GM21360 (cell line): ENCODE results near the gene UNC5CL.
"Not testable (repeated sequence)": the region's sequence is repeated elsewhere in the genome, so short reads cannot be mapped to it uniquely, and the experiment has no call there.

ENCODE experiments used
- ATAC-seq: cut with Tn5 transposase; IDR thresholded peaks from one replicate; pipeline ENCODE4 v1.9.1; 2021; ENCODE audit warnings: mild to moderate bottlenecking, moderate library complexity; ENCODE audit not compliant: unreplicated experiment

UNC5CL gene

GRCh38 chr6:41008011-41008410 is 31.0 kb downstream of the UNC5CL start:
- no peak for ATAC-seq

GRCh38 chr6:41006980-41007379 is 32.0 kb downstream of the UNC5CL start:
- not testable (repeated sequence) for ATAC-seq

- ATAC-seq = not testable (repeated sequence)
These were observed 32.8 kb downstream of the UNC5CL start for GRCh38 chr6:41006217-41006616.

- no peak for ATAC-seq
These were observed 36.9 kb downstream of the UNC5CL start for GRCh38 chr6:41002168-41002567.

GRCh38 chr6:41000248-41000647 is 38.8 kb downstream of the UNC5CL start:
- ATAC-seq = no peak

GRCh38 chr6:40999569-40999968 is 39.5 kb downstream of the UNC5CL start:
- ATAC-seq = no peak

GRCh38 chr6:40998661-40999060 is 40.4 kb downstream of the UNC5CL start:
- ATAC-seq = no peak

GRCh38 chr6:40997234-40997957 is 41.6 kb downstream of the UNC5CL start:
- ATAC-seq = no peak

GRCh38 chr6:40996591-40997233 is 42.3 kb downstream of the UNC5CL start:
- no peak for ATAC-seq

- no peak for ATAC-seq
These were observed 46.3 kb downstream of the UNC5CL start for GRCh38 chr6:40992746-40993145.

- no peak for ATAC-seq
These were observed 48.7 kb downstream of the UNC5CL start for GRCh38 chr6:40990301-40990700.

GRCh38 chr6:40989204-40990169 is 49.5 kb downstream of the UNC5CL start:
- no peak for ATAC-seq

- ATAC-seq = no peak
These were observed 50.4 kb downstream of the UNC5CL start for GRCh38 chr6:40988634-40989033.

- no peak for ATAC-seq
These were observed 51.9 kb downstream of the UNC5CL start for GRCh38 chr6:40986921-40987819.

GRCh38 chr6:40986364-40986763 is 52.7 kb downstream of the UNC5CL start:
- no peak for ATAC-seq

- no peak for ATAC-seq
These were observed 55.3 kb downstream of the UNC5CL start for GRCh38 chr6:40983752-40984151.

- ATAC-seq = no peak
These were observed 56.1 kb downstream of the UNC5CL start for GRCh38 chr6:40982917-40983316.

GRCh38 chr6:40978687-40979289 is 60.2 kb downstream of the UNC5CL start:
- no peak for ATAC-seq

GRCh38 chr6:40977695-40978094 is 61.3 kb downstream of the UNC5CL start:
- ATAC-seq = no peak

- no peak for ATAC-seq
These were observed 61.9 kb downstream of the UNC5CL start for GRCh38 chr6:40977085-40977484.
